H1 (cell line): Measurements from ENCODE around the gene SP4. TPM values are rescaled to one million over a fixed set of nuclear protein-coding genes. Genes with fewer than 3 reads are reported as not detected.

Source experiments
- BRCA1 ChIP-seq: IDR thresholded peaks from 2 replicates; pipeline ENCODE4 v1.6.1; 2012; ENCODE audit warnings: low read depth, low read length, improper control_type of control experiment
- JUND ChIP-seq: IDR thresholded peaks from 2 replicates; pipeline ENCODE4 v1.6.1; 2011; ENCODE audit warnings: mild to moderate bottlenecking, improper control_type of control experiment, low read length
- KDM4A ChIP-seq: IDR thresholded peaks from one replicate; pipeline ENCODE4 v1.7.1; 2012; ENCODE audit warnings: low read depth, mild to moderate bottlenecking, moderate library complexity, low read length, inconsistent platforms; ENCODE audit not compliant: severe bottlenecking
- SIRT6 ChIP-seq: IDR thresholded peaks from one replicate; pipeline ENCODE4 v1.7.1; 2012; ENCODE audit warnings: low read length, inconsistent platforms
- SP1 ChIP-seq: IDR thresholded peaks from 2 replicates; pipeline ENCODE4 v1.6.1; 2011; ENCODE audit warnings: low read depth, low read length
- YY1 ChIP-seq: IDR thresholded peaks from 2 replicates; pipeline ENCODE4 v1.6.1; 2011; ENCODE audit warnings: low read depth, mild to moderate bottlenecking, low read length
- polyA plus RNA-seq, 7 experiments: library from polyadenylated mRNA; depleted of rRNA in 3 of 7; stranded (reverse) in 5 of 7; unstranded in 2 of 7; fragments of >200 nt in 5 of 7; fragments of 200-250 nt in 2 of 7; gene quantifications; 1 replicate in 5 of 7; 2 replicates in 1 of 7; 4 replicates in 1 of 7; pipeline versions ENCODE4 v1.2.1 to v1.2.3, GENCODE V29; 2011 to 2013; ENCODE audit warnings: missing spikeins in 2 of 7, mixed read lengths in 2 of 7
- total RNA-seq: library from RNA; stranded (reverse); fragmentation: NEBNext Ultra II Directional; extraction: Animal tissue kit (Norgen Biotek cat#: 25700); gene quantifications from 2 replicates; pipeline ENCODE4 v1.2.1, GENCODE V29; 2021
- TF ChIP-seq, protein P1 (sequence below), 3 experiments: IDR thresholded peaks; 1 replicate in 2 of 3; 2 replicates in 1 of 3; pipeline versions ENCODE4 v1.5.1 to v1.6.1; 2011; ENCODE audit warnings: low read length in 3 of 3, mild to moderate bottlenecking in 3 of 3, inconsistent platforms in 2 of 3, low read depth in 1 of 3, moderate library complexity in 1 of 3; ENCODE audit not compliant: insufficient read depth in 1 of 3; ENCODE audit errors: control extremely low read depth in 1 of 3
- TF ChIP-seq, protein P2 (sequence below): fragments of 300-600 bp; sonication (generic); IDR thresholded peaks from 2 replicates; pipeline ENCODE4 v1.7.1; 2012; ENCODE audit warnings: low read length, moderate library complexity, mild to moderate bottlenecking, inconsistent platforms; ENCODE audit not compliant: insufficient replicate concordance

Gene SP4
- total and polyA plus RNA-seq, 2 of the 8 experiments (the other 6 are each of a cell fraction or from before 2014, with no cell fraction given) = 10.0 to 24.0 TPM

DNA sequence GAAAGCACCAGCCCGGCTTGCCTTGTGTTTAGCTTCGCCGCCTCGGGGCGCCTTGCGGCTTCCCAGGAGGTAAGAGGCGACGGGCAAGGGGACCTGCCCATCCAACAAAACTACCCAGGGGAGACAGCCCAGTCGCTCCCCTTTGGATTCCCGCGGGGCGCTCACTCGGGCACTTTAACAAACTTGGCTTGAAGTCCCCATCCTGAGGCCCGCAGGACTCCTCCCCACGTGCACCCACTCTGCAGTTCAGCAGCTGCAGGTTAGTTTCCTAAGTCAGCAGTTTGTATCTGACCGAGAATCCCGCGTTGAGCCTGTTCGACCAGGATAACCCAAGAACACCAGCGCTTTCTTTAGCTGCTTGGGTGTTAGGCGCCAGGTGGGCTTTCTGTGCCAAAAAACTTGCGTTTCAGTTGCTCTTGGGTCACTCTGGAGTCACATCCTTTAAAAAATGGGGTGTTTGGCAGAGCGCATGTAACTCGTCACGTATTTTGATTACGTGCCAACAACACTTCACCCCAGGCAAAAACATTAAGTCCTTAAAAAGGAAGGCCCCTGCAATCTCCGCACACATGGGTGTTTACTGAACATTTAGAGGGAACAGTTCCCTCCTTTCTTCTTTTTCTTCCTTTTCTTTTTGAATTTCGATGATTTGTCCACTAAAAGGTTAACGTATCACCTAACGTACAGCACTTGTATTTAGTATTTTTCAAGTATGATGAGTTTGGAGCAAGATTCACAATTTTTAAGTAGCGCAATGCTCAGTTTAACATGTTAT, 115.8 kb downstream of the SP4 start (continued):
- TF ChIP-seq KDM4A (peak; percentile 24), BRCA1 (no peak), YY1 (no peak), SIRT6 (no peak), JUND (no peak), SP1 (no peak)
- TF ChIP-seq, protein P1, sequence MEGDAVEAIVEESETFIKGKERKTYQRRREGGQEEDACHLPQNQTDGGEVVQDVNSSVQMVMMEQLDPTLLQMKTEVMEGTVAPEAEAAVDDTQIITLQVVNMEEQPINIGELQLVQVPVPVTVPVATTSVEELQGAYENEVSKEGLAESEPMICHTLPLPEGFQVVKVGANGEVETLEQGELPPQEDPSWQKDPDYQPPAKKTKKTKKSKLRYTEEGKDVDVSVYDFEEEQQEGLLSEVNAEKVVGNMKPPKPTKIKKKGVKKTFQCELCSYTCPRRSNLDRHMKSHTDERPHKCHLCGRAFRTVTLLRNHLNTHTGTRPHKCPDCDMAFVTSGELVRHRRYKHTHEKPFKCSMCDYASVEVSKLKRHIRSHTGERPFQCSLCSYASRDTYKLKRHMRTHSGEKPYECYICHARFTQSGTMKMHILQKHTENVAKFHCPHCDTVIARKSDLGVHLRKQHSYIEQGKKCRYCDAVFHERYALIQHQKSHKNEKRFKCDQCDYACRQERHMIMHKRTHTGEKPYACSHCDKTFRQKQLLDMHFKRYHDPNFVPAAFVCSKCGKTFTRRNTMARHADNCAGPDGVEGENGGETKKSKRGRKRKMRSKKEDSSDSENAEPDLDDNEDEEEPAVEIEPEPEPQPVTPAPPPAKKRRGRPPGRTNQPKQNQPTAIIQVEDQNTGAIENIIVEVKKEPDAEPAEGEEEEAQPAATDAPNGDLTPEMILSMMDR (IDR thresholded peaks at IDR 0.05; ENCODE audit: control extremely low read depth in 1 of 3, insufficient read depth in 1 of 3, low read depth in 1 of 3, low read length in 3 of 3) = no peak
- TF ChIP-seq, protein P2, sequence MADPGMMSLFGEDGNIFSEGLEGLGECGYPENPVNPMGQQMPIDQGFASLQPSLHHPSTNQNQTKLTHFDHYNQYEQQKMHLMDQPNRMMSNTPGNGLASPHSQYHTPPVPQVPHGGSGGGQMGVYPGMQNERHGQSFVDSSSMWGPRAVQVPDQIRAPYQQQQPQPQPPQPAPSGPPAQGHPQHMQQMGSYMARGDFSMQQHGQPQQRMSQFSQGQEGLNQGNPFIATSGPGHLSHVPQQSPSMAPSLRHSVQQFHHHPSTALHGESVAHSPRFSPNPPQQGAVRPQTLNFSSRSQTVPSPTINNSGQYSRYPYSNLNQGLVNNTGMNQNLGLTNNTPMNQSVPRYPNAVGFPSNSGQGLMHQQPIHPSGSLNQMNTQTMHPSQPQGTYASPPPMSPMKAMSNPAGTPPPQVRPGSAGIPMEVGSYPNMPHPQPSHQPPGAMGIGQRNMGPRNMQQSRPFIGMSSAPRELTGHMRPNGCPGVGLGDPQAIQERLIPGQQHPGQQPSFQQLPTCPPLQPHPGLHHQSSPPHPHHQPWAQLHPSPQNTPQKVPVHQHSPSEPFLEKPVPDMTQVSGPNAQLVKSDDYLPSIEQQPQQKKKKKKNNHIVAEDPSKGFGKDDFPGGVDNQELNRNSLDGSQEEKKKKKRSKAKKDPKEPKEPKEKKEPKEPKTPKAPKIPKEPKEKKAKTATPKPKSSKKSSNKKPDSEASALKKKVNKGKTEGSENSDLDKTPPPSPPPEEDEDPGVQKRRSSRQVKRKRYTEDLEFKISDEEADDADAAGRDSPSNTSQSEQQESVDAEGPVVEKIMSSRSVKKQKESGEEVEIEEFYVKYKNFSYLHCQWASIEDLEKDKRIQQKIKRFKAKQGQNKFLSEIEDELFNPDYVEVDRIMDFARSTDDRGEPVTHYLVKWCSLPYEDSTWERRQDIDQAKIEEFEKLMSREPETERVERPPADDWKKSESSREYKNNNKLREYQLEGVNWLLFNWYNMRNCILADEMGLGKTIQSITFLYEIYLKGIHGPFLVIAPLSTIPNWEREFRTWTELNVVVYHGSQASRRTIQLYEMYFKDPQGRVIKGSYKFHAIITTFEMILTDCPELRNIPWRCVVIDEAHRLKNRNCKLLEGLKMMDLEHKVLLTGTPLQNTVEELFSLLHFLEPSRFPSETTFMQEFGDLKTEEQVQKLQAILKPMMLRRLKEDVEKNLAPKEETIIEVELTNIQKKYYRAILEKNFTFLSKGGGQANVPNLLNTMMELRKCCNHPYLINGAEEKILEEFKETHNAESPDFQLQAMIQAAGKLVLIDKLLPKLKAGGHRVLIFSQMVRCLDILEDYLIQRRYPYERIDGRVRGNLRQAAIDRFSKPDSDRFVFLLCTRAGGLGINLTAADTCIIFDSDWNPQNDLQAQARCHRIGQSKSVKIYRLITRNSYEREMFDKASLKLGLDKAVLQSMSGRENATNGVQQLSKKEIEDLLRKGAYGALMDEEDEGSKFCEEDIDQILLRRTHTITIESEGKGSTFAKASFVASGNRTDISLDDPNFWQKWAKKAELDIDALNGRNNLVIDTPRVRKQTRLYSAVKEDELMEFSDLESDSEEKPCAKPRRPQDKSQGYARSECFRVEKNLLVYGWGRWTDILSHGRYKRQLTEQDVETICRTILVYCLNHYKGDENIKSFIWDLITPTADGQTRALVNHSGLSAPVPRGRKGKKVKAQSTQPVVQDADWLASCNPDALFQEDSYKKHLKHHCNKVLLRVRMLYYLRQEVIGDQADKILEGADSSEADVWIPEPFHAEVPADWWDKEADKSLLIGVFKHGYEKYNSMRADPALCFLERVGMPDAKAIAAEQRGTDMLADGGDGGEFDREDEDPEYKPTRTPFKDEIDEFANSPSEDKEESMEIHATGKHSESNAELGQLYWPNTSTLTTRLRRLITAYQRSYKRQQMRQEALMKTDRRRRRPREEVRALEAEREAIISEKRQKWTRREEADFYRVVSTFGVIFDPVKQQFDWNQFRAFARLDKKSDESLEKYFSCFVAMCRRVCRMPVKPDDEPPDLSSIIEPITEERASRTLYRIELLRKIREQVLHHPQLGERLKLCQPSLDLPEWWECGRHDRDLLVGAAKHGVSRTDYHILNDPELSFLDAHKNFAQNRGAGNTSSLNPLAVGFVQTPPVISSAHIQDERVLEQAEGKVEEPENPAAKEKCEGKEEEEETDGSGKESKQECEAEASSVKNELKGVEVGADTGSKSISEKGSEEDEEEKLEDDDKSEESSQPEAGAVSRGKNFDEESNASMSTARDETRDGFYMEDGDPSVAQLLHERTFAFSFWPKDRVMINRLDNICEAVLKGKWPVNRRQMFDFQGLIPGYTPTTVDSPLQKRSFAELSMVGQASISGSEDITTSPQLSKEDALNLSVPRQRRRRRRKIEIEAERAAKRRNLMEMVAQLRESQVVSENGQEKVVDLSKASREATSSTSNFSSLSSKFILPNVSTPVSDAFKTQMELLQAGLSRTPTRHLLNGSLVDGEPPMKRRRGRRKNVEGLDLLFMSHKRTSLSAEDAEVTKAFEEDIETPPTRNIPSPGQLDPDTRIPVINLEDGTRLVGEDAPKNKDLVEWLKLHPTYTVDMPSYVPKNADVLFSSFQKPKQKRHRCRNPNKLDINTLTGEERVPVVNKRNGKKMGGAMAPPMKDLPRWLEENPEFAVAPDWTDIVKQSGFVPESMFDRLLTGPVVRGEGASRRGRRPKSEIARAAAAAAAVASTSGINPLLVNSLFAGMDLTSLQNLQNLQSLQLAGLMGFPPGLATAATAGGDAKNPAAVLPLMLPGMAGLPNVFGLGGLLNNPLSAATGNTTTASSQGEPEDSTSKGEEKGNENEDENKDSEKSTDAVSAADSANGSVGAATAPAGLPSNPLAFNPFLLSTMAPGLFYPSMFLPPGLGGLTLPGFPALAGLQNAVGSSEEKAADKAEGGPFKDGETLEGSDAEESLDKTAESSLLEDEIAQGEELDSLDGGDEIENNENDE = no peak
